H1 (cell line): ENCODE measurements around the gene PBX1. TPM values are rescaled to one million over a fixed set of nuclear protein-coding genes. Genes with fewer than 3 reads are reported as not detected.

Experiments
- BRCA1 ChIP-seq: IDR thresholded peaks from 2 replicates; pipeline ENCODE4 v1.6.1; 2012; ENCODE audit warnings: low read depth, low read length, improper control_type of control experiment
- CEBPB ChIP-seq: IDR thresholded peaks from 2 replicates; pipeline ENCODE4 v1.6.1; 2012; ENCODE audit warnings: low read depth, low read length
- YY1 ChIP-seq: IDR thresholded peaks from 2 replicates; pipeline ENCODE4 v1.6.1; 2011; ENCODE audit warnings: low read depth, mild to moderate bottlenecking, low read length
- polyA plus RNA-seq, 7 experiments: library from polyadenylated mRNA; depleted of rRNA in 3 of 7; stranded (reverse) in 5 of 7; unstranded in 2 of 7; fragments of >200 nt in 5 of 7; fragments of 200-250 nt in 2 of 7; gene quantifications; 1 replicate in 5 of 7; 2 replicates in 1 of 7; 4 replicates in 1 of 7; pipeline versions ENCODE4 v1.2.1 to v1.2.3, GENCODE V29; 2011 to 2013; ENCODE audit warnings: missing spikeins in 2 of 7, mixed read lengths in 2 of 7
- total RNA-seq: library from RNA; stranded (reverse); fragmentation: NEBNext Ultra II Directional; extraction: Animal tissue kit (Norgen Biotek cat#: 25700); gene quantifications from 2 replicates; pipeline ENCODE4 v1.2.1, GENCODE V29; 2021

PBX1 gene
- total and polyA plus RNA-seq, 2 of the 8 experiments (the other 6 are each of a cell fraction or from before 2014, with no cell fraction given) = 87.4 to 124 TPM

- TF ChIP-seq CEBPB (no peak), YY1 (no peak), BRCA1 (no peak)
Observed at GRCh38 chr1:164735315-164736052, 176.5 kb downstream of the PBX1 start (continued).
